Bronchial epithelial cell (primary cell): ENCODE results near the gene WWC2. TPM values are rescaled to one million over a fixed set of nuclear protein-coding genes. Genes with fewer than 3 reads are reported as not detected.

Experiments
- DNase-seq: peaks from one replicate; pipeline ENCODE4 v3.0.0-alpha.2; 2010; ENCODE audit warnings: low read depth
- FAIRE-seq: peaks from 2 replicates; lab custom pipeline; 2011; peaks lifted over from hg19 to GRCh38; lab: Jason Lieb, UNC
- H3K27me3 ChIP-seq: 2 replicates; pipeline ENCODE4 v1.5.1; 2011; ENCODE audit warnings: low read length; ENCODE audit not compliant: control insufficient read depth, insufficient read depth
- H3K36me3 ChIP-seq: 2 replicates; pipeline ENCODE4 v1.5.1; 2011; ENCODE audit warnings: low read length; ENCODE audit not compliant: control insufficient read depth, insufficient read depth
- H3K4me3 ChIP-seq: 2 replicates; pipeline ENCODE4 v1.5.1; 2011; ENCODE audit warnings: mild to moderate bottlenecking, low read depth, low read length, control low read depth
- CTCF ChIP-seq: IDR thresholded peaks from 2 replicates; pipeline ENCODE4 v1.5.1; 2011; ENCODE audit warnings: mild to moderate bottlenecking, moderate library complexity, low read length, control low read depth, inconsistent platforms; ENCODE audit not compliant: insufficient read depth, severe bottlenecking
- total RNA-seq: library from RNA; depleted of rRNA; stranded (reverse); fragments of >200 nt; gene quantifications from 2 replicates; pipeline ENCODE4 v1.2.1, GENCODE V29; 2014

WWC2 gene
- total RNA-seq, 1 donor from 2014 or later = 13.2 TPM

DNA sequence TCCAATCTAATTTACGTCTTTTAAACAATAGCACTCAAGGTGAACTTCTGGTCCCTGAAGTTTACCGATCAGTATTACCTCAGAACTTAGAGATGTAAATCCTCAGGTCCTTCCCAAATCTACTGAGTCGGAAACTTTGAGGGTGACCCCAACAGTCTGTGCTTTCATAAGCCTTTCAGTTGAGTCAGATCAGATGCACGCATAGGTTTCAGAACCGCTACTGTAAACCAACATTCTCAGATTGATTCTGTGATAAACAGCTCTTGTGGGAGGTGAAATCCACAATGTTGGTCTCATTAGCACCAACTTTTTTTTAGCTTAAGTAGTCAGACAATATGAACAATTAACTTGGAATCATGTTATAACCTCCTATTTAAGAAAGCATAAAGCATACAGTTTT is 86.0 kb downstream of the WWC2 start:
- DNase-seq (no peak), FAIRE-seq (no peak)
- Histone ChIP-seq H3K27me3 (no peaks in the 10 kb centered on the region), H3K4me3 (no peak overlapping the region), H3K36me3 (no peaks in the 10 kb centered on the region)
- TF ChIP-seq CTCF = no peak

GRCh38 chr4:183185559-183185958 is 86.5 kb downstream of the WWC2 start:
- DNase-seq (no peak), FAIRE-seq (no peak)
- Histone ChIP-seq H3K36me3 (no peaks in the 10 kb centered on the region), H3K4me3 (no peak overlapping the region), H3K27me3 (no peaks in the 10 kb centered on the region)
- no peak for TF ChIP-seq CTCF

DNA sequence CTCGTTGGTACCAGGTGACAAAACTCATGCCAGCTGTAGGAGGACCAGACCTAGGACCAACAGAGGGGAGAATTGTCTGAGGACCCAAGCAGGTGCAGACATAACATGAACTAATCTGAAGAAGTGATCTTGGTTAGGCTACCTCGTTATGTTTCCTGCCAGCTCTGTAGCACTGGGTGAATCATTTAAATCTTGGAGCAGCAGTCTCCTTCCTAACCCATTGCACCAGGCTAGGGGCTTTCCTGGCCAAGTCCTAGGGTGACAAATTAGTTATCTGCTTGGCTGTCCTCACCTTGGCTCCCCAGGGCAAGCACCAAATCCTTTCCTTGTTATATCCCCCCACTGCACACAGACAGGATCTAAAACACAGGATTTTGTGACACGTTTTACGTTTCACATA is 87.8 kb downstream of the WWC2 start:
- Histone ChIP-seq H3K27me3 (no peaks in the 10 kb centered on the region), H3K36me3 (no peaks in the 10 kb centered on the region), H3K4me3 (no peak overlapping the region)
- TF ChIP-seq CTCF = no peak
- FAIRE-seq (no peak), DNase-seq (no peak)

DNA sequence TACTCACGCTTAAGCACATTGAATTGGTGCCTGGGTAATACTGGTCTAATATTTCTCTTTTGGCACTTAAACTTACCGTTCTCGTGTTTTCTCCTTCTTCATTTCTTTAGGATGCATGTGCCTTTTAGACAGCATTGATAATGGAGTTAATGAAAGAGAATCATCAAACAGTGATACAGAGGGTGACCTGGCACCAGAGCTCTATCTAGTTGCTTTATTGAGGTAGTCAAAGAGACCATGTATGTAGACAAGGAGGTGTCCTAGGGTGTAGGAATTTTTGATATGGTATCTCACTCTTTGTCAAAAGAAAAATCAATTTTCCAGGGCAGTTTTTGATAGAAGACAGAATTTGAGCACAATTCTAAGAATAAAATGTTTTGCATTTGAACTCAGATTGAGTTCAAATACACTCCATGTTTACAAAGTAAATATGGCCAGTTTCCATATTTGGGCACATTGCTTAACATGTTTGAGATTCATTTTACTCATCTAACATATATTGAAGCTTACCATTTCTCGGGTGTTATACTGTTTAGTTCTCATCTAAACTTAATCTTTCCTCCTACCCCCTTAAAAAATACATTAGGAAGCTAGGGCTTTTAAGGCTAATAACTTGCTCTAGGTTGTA is 92.0 kb downstream of the WWC2 start:
- no peak for TF ChIP-seq CTCF
- peak; percentile 35 for DNase-seq
- H3K27me3 ChIP-seq = no peaks in the 10 kb centered on the region
- FAIRE-seq = no peak
- peaks cover 5% of the 10 kb centered on the region for H3K36me3 ChIP-seq
- no peak overlapping the region for H3K4me3 ChIP-seq

GRCh38 chr4:183191630-183192029 is 92.6 kb downstream of the WWC2 start:
- no peak for FAIRE-seq

More at GRCh38 chr4:183191630-183192029, 92.6 kb downstream of the WWC2 start:
- no peak overlapping the region for H3K4me3 ChIP-seq
- no peak for DNase-seq
- no peak for TF ChIP-seq CTCF
- peaks cover 5% of the 10 kb centered on the region for H3K36me3 ChIP-seq
- H3K27me3 ChIP-seq = no peaks in the 10 kb centered on the region
